H1 (cell line): ENCODE measurements around the gene SMAP1.

Source experiments
- EZH2 ChIP-seq: fragments of 200-600 bp; sonication (generic); IDR thresholded peaks from 2 replicates; pipeline ENCODE4 v1.7.1; 2012; ENCODE audit warnings: low read depth, mild to moderate bottlenecking, moderate library complexity, low read length, inconsistent platforms; ENCODE audit not compliant: severe bottlenecking
- HDAC6 ChIP-seq: IDR thresholded peaks from one replicate; pipeline ENCODE4 v1.7.1; 2012; ENCODE audit warnings: low read depth, mild to moderate bottlenecking, inconsistent platforms, low read length, moderate library complexity
- JUND ChIP-seq: IDR thresholded peaks from 2 replicates; pipeline ENCODE4 v1.6.1; 2011; ENCODE audit warnings: mild to moderate bottlenecking, improper control_type of control experiment, low read length
- KDM1A ChIP-seq: fragments of 200-600, 300-600 bp; sonication (generic); IDR thresholded peaks from 2 replicates; pipeline ENCODE4 v1.7.1; 2016; ENCODE audit warnings: mild to moderate bottlenecking, low read length, borderline replicate concordance
- POLR2A ChIP-seq, 2 experiments: IDR thresholded peaks; 1 replicate in 1 of 2; 2 replicates in 1 of 2; pipeline ENCODE4 v1.6.1; 2011; ENCODE audit warnings: low read depth in 2 of 2, low read length in 2 of 2, mild to moderate bottlenecking in 2 of 2; ENCODE audit errors: control extremely low read depth in 1 of 2
- TAF1 ChIP-seq: IDR thresholded peaks from 2 replicates; pipeline ENCODE4 v1.6.1; 2011; ENCODE audit warnings: mild to moderate bottlenecking, low read depth, low read length

- TF ChIP-seq TAF1 (no peak), KDM1A (no peak), POLR2A (IDR thresholded peaks at IDR 0.05; ENCODE audit: control extremely low read depth in 1 of 2, low read depth in 2 of 2, low read length in 2 of 2) (no peak), EZH2 (no peak), HDAC6 (no peak), JUND (no peak)
Observed at GRCh38 chr6:70633870-70634269, 33.8 kb upstream of the SMAP1 start.
